ENCODE results near the gene UNC80.

Gene UNC80

DNA sequence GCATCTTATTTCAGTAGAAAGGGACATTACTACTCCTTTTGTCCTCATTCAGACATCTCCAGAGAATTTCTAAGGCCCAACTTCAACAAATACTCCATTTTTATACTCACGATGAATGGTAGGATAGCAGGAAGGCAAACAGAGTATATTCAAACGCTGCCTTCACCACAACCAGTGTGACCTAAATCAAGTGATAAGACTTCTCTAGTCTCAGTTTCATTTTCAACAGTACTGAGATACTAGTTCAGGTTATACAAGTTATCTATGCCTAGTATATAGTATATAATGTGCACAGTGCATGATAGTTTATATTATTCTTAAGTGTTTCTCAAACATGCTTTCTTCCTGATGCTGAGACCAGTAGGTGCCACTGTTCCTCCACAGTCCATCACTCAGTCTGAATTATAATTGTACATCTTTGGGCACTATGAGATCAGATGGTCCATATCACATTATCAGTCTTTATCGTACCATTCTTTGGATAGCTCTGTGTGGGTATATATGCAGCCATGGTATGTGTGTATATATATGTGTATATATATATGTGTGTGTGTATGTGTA lies 164.6 kb downstream of the UNC80 start:
- Histone ChIP-seq H4K20me1 (ENCODE audit: insufficient read depth, low read length) (no peaks in the 10 kb centered on the region), H3K27me3 (ENCODE audit: insufficient read depth, low read length, poor library complexity) (peaks cover 3% of the 10 kb centered on the region), H2AFZ (ENCODE audit: low read depth, low read length) (no peak overlapping the region), H3K4me3 (ENCODE audit: low read depth in 1 of 2, low read length in 2 of 2) (no peak overlapping the region), H3K9me3 (ENCODE audit: insufficient read depth, low read length, severe bottlenecking) (no peaks in the 10 kb centered on the region), H3K4me2 (ENCODE audit: insufficient read depth, low read length) (no peak overlapping the region), H3K36me3 (ENCODE audit: insufficient read depth, low read length) (no peaks in the 10 kb centered on the region), H3K4me1 (ENCODE audit: insufficient read depth, low read length) (no peaks in the 10 kb centered on the region), H3K9ac (ENCODE audit: low read depth, low read length) (no peak overlapping the region), H3K79me2 (ENCODE audit: insufficient read depth, low read length) (no peaks in the 10 kb centered on the region), H3K27ac (ENCODE audit: low read length) (no peak overlapping the region)
- no peak for DNase-seq
- TF ChIP-seq, protein P1, sequence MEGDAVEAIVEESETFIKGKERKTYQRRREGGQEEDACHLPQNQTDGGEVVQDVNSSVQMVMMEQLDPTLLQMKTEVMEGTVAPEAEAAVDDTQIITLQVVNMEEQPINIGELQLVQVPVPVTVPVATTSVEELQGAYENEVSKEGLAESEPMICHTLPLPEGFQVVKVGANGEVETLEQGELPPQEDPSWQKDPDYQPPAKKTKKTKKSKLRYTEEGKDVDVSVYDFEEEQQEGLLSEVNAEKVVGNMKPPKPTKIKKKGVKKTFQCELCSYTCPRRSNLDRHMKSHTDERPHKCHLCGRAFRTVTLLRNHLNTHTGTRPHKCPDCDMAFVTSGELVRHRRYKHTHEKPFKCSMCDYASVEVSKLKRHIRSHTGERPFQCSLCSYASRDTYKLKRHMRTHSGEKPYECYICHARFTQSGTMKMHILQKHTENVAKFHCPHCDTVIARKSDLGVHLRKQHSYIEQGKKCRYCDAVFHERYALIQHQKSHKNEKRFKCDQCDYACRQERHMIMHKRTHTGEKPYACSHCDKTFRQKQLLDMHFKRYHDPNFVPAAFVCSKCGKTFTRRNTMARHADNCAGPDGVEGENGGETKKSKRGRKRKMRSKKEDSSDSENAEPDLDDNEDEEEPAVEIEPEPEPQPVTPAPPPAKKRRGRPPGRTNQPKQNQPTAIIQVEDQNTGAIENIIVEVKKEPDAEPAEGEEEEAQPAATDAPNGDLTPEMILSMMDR (IDR thresholded peaks at IDR 0.05; ENCODE audit: borderline replicate concordance, extremely low read depth, low read length, poor library complexity, severe bottlenecking), result peak; percentile 50
- TF ChIP-seq EZH2 (IDR thresholded peaks at IDR 0.05; ENCODE audit: borderline replicate concordance, low read depth, low read length, severe bottlenecking), result no peak
- peak; percentile 31; the same call in 1 of the 3 replicates for ATAC-seq (ENCODE audit: insufficient read depth, low read depth)

DNA sequence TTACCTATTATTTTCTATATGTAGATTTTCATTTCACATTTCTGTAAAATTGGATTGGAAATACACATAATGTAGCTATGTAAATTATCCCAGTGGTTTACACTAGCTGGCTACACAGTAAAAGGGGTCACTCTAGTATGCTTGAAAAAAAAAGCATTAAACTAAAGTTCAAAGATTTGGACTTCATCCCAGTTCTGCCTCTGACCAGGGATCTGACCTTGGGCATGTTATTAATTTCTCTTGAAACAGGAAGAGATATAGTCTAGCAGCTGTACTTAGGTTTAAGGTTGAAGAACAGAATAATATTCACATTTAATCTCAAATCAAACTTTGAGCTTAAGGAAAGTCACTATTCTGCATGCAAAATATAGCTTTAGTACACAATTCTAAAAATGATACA lies 166.3 kb downstream of the UNC80 start:
- ATAC-seq (ENCODE audit: insufficient read depth, low read depth), result no peak
- Histone ChIP-seq H3K27ac (ENCODE audit: low read length) (no peak overlapping the region), H3K79me2 (ENCODE audit: insufficient read depth, low read length) (no peaks in the 10 kb centered on the region), H3K4me3 (ENCODE audit: low read depth in 1 of 2, low read length in 2 of 2) (no peak overlapping the region), H3K4me1 (ENCODE audit: insufficient read depth, low read length) (no peaks in the 10 kb centered on the region), H2AFZ (ENCODE audit: low read depth, low read length) (no peak overlapping the region), H4K20me1 (ENCODE audit: insufficient read depth, low read length) (no peaks in the 10 kb centered on the region), H3K27me3 (ENCODE audit: insufficient read depth, low read length, poor library complexity) (no peaks in the 10 kb centered on the region), H3K9ac (ENCODE audit: low read depth, low read length) (no peak overlapping the region), H3K9me3 (ENCODE audit: insufficient read depth, low read length, severe bottlenecking) (no peaks in the 10 kb centered on the region), H3K4me2 (ENCODE audit: insufficient read depth, low read length) (no peak overlapping the region), H3K36me3 (ENCODE audit: insufficient read depth, low read length) (no peaks in the 10 kb centered on the region)
- no peak for TF ChIP-seq EZH2 (IDR thresholded peaks at IDR 0.05; ENCODE audit: borderline replicate concordance, low read depth, low read length, severe bottlenecking)
- TF ChIP-seq, protein P1 (IDR thresholded peaks at IDR 0.05; ENCODE audit: borderline replicate concordance, extremely low read depth, low read length, poor library complexity, severe bottlenecking), result no peak
- DNase-seq, result no peak

DNA sequence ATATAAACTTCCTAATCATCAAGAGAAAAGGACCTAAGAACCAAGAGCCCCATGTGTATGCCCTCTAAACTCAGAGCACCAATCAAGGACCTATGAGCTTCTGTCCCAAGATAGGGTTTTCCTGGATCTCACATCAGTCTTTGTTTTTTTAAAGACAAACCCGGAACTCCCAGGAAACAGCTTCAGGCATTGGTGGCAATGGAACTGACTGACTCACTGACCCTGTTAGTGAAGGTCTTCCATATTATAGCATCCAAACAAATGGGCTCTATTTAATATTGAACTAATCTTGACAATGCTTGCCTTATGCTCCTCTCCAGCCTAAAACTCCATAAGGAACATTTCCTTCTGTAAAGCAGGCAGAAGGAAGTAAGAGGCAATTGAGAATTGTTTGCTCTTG lies 167.3 kb downstream of the UNC80 start:
- no peak for ATAC-seq (ENCODE audit: insufficient read depth, low read depth)
- TF ChIP-seq, protein P1 (IDR thresholded peaks at IDR 0.05; ENCODE audit: borderline replicate concordance, extremely low read depth, low read length, poor library complexity, severe bottlenecking), result no peak
- TF ChIP-seq EZH2 (IDR thresholded peaks at IDR 0.05; ENCODE audit: borderline replicate concordance, low read depth, low read length, severe bottlenecking), result no peak
- no peak overlapping the region for H3K27ac ChIP-seq (ENCODE audit: low read length)
- H2AFZ ChIP-seq (ENCODE audit: low read depth, low read length), result no peak overlapping the region
- no peaks in the 10 kb centered on the region for H3K9me3 ChIP-seq (ENCODE audit: insufficient read depth, low read length, severe bottlenecking)
- H3K9ac ChIP-seq (ENCODE audit: low read depth, low read length), result no peak overlapping the region
- no peaks in the 10 kb centered on the region for H3K36me3 ChIP-seq (ENCODE audit: insufficient read depth, low read length)
- H3K4me3 ChIP-seq (ENCODE audit: low read depth in 1 of 2, low read length in 2 of 2), result no peak overlapping the region
- no peaks in the 10 kb centered on the region for H3K79me2 ChIP-seq (ENCODE audit: insufficient read depth, low read length)
- H4K20me1 ChIP-seq (ENCODE audit: insufficient read depth, low read length), result no peaks in the 10 kb centered on the region
- H3K4me2 ChIP-seq (ENCODE audit: insufficient read depth, low read length), result no peak overlapping the region
- H3K27me3 ChIP-seq (ENCODE audit: insufficient read depth, low read length, poor library complexity), result no peaks in the 10 kb centered on the region
- DNase-seq, result no peak
- no peaks in the 10 kb centered on the region for H3K4me1 ChIP-seq (ENCODE audit: insufficient read depth, low read length)
